Activated naive CD8-positive, alpha-beta T cell (primary cell): ENCODE measurements around the gene SLC4A2.

Experiments used
- H3K27ac Mint-ChIP-seq: one replicate; pipeline ENCODE4 v1.8.0; 2021; ENCODE audit warnings: mixed read lengths
- H3K27me3 Mint-ChIP-seq: one replicate; pipeline ENCODE4 v1.8.0; 2021; ENCODE audit warnings: mixed read lengths
- H3K36me3 Mint-ChIP-seq: one replicate; pipeline ENCODE4 v1.8.0; 2021; ENCODE audit warnings: mixed read lengths
- H3K4me1 Mint-ChIP-seq: one replicate; pipeline ENCODE4 v1.8.0; 2021; ENCODE audit warnings: low read depth, mixed read lengths
- H3K4me3 Mint-ChIP-seq: one replicate; pipeline ENCODE4 v1.8.0; 2021; ENCODE audit warnings: mild to moderate bottlenecking, mixed read lengths
- H3K9me3 Mint-ChIP-seq: one replicate; pipeline ENCODE4 v1.8.0; 2021; ENCODE audit warnings: low read depth, mixed read lengths

Gene SLC4A2

GRCh38 chr7:151110941-151111645 lies 51.7 kb downstream of the SLC4A2 start:
- Mint-ChIP-seq H3K4me1 (peaks cover 6% of the 10 kb centered on the region), H3K27me3 (peaks cover 4% of the 10 kb centered on the region), H3K9me3 (no peaks in the 10 kb centered on the region), H3K36me3 (no peaks in the 10 kb centered on the region), H3K4me3 (no peak overlapping the region), H3K27ac (no peak overlapping the region)

DNA sequence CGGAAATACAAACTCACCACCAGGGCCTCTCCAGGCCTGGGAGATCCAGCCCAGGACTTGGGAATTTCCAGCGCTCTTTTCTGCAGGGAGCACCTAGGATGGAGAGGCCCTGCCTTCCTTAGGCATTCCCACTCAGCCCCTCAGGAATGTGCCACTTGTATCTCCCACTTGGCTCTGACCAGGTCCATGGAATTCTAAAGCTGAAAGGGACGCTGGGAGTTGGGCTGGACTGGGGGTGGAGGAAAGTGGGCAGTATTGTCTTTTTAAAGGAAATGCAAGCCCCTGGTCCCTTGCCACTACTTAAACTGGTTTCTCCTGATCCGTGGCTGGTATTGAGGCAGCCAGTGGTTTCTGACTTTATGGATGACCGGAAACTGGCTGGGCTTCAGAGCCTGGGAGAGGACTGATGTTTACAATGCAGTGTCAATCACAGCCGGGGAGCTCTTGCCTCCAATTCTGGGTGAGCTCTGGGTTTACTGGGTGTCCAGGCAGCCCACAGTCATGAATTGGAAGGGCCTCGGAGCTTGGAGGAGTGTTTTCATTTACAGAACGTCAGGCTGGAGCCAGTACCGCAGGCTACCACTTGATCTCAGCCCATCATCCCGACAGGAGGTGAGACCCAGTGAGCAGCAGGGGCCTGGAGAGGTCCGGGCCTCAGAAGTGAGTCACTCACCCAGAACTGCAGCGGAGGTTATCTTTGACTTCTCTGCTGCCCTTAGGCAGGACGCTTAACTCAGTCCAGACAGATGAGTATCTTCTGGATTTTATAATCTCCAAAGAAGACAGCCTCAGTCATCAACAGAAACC lies 54.2 kb downstream of the SLC4A2 start:
- no peak overlapping the region for H3K27ac Mint-ChIP-seq
- peaks cover 4% of the 10 kb centered on the region for H3K27me3 Mint-ChIP-seq
- H3K9me3 Mint-ChIP-seq, result no peaks in the 10 kb centered on the region
- H3K4me1 Mint-ChIP-seq, result peaks cover 6% of the 10 kb centered on the region
- peak overlapping the region; percentile 53 for H3K4me3 Mint-ChIP-seq
- H3K36me3 Mint-ChIP-seq, result no peaks in the 10 kb centered on the region

DNA sequence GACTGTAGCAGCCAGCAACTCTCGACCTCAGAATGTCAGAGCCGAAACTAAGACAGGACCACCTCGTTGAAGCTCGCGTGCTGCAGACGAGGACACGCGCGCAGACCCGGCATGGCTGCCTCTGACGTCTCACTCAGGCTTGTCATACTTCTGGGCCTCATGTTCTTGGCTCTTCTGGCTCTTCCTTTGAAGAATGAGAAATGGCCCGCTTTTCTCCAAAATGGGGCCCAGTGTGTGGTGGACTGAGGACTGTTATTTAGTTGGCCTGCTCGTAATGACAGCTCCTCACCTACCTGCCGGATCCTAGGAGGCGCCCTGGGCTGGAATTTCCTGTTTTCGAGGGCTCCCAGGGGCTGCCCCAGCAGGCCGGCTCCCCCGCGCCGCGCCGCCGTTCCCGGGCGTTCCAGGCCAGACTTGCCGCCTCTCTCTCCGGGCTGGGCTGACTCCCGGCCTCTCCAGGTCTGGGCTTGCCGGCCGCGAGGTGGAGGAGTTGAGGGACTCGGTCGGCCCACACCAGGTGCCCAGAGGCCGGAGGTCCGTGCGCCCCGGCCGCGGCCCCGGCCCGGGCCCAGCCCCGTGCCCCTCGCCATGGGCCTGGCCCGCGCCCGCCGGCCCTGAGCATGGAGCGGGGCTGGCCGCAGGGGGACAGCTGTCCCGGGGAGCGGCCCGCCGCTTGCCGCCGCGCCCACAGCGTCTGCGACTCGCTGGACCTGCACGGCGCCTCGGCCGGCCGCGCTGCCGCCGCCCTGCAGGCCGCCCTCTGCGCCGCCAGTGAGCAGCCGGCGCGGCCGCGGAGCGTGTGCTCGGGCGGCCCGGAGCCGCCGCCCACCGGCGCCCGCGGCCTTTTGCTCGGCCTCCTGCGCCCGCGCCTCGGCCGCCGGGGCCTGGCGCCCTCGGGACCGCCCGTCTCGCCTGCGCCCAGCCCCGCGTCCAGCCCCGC lies 55.0 kb downstream of the SLC4A2 start:
- no peaks in the 10 kb centered on the region for H3K36me3 Mint-ChIP-seq
- H3K4me1 Mint-ChIP-seq, result peaks cover 10% of the 10 kb centered on the region
- peak overlapping the region; percentile 53 for H3K4me3 Mint-ChIP-seq
- H3K27ac Mint-ChIP-seq, result no peak overlapping the region
- no peaks in the 10 kb centered on the region for H3K9me3 Mint-ChIP-seq
- peaks cover 4% of the 10 kb centered on the region for H3K27me3 Mint-ChIP-seq

DNA sequence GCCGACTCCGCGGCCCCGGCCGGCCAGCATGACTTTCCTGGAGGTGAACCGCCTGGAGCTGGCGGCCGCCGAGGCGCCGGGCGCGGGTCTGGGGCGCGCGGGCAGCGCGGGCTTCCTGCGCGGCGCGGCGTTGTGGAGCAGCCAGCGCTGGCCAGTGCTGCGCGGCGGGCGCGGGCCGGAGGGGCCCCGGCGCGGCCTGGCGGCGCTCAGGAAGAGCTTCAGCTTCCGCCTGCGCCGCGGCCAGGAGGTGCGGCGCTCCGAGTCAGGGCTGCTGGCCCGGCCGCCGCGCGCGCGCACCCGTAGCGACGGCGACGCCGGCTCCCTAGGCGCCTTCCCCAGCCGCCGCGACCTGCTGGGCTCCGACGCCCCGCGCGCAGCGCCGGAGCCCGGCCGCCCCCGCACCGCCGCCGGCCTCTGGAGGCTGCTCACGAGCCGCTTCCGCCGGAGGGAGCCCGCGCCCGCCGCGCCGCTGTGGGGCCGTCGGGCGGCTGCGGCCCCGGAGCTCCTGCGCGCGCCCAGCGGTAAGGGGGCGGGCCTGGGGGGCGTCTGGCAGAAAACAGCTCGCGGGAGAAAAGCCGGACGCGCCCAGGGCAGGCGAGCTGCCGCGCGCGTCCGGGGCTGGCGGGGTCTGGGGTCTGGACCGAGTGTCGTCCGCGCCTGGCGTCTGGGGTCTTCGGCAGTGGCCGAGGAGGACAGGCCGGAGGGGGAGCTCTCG lies 55.9 kb downstream of the SLC4A2 start:
- Mint-ChIP-seq H3K9me3 (no peaks in the 10 kb centered on the region), H3K27me3 (peaks cover 4% of the 10 kb centered on the region), H3K4me1 (peaks cover 10% of the 10 kb centered on the region), H3K27ac (no peak overlapping the region), H3K4me3 (peak overlapping the region; percentile 69), H3K36me3 (no peaks in the 10 kb centered on the region)

DNA sequence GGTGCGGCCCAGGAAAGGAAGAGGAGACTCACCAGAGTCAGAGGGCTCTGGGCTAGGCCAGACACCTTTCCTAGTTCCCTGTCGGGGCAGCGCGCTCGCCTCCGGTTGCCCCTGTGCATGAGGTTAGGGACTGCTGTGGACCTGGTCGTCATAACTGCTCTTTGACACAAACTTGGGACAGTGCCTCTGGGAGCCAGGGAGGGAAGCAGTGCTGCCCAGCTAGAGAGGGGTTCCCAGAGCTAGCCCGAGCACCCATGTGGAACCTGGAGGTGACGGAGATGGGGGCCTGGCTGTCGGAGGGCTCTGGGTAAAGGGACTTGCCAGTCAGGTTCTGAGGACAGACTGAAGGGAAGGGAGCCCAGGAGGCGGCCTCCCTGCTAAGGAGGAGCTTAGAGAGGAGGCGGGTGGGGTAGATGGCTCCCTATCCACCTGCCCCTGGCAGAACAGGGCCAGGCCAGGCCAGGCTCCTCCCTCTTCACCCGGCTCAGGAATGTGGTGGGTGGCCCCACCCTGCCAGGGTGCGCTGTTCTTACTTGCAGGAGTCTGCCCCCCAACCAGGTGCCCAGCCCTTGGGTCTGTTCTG lies 56.5 kb downstream of the SLC4A2 start:
- Mint-ChIP-seq H3K4me1 (peaks cover 8% of the 10 kb centered on the region), H3K27ac (no peak overlapping the region), H3K27me3 (peaks cover 2% of the 10 kb centered on the region), H3K36me3 (no peaks in the 10 kb centered on the region), H3K9me3 (no peaks in the 10 kb centered on the region), H3K4me3 (peak overlapping the region; percentile 69)

DNA sequence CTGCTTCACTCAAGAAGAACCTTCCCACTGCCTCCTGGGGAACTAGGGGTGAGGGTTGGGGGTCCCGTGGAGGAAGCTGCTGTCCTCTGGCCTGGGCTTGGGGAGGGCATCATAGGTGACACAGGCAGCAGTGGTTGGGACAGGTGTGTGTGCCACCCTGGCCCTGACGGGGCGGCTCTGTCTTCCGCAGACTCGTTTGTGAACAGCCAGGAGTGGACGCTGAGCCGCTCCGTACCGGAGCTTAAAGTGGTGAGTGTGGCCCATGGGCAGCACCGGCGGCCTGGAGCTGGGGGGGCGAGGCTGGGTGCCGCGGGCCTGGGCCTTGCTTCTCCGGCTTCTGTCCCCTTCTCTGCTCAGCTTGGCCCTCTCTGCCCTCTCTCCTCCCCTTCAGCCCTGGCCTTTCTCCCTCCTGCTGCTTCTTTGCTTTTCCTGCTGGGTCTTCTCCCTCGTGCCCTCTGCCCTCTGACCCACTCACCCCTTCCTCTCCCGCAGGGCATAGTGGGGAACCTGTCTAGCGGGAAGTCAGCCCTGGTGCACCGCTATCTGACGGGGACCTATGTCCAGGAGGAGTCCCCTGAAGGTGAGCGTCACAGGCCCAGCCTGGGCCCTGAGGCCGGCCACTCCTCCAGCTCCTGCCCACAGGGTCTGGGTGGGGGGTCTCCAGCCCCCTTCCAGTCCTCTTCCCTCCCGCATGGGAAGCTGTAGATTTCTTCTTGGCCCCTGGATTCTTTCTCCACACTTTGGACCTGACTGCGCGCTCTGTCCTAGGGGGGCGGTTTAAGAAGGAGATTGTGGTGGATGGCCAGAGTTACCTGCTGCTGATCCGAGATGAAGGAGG lies 57.4 kb downstream of the SLC4A2 start:
- H3K27me3 Mint-ChIP-seq, result peaks cover 2% of the 10 kb centered on the region
- H3K4me3 Mint-ChIP-seq, result peak overlapping the region; percentile 67
- H3K9me3 Mint-ChIP-seq, result no peaks in the 10 kb centered on the region
- H3K27ac Mint-ChIP-seq, result peak overlapping the region; percentile 54
- H3K36me3 Mint-ChIP-seq, result peaks cover 4% of the 10 kb centered on the region
- peaks cover 6% of the 10 kb centered on the region for H3K4me1 Mint-ChIP-seq

DNA sequence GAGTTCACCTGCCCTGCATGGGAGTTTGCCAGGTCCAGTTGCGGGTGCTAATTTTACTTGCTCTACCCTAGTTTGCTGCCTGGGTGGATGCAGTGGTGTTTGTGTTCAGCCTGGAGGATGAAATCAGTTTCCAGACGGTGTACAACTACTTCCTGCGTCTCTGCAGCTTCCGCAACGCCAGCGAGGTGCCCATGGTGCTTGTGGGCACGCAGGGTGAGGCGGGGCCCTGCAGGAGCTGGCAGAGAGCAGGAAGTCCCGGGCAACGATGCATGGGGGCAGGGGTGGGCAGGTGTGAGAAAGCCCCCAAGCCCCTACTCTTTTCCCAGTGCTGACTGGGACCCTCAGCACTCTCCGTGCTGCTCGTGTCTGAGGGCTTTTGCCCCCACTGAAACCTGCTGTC lies 58.2 kb downstream of the SLC4A2 start:
- peak overlapping the region; percentile 67 for H3K4me3 Mint-ChIP-seq

GRCh38 chr7:151118108-151119054 lies 59.0 kb downstream of the SLC4A2 start:
- Mint-ChIP-seq H3K4me3 (peak overlapping the region; percentile 30), H3K36me3 (peaks cover 4% of the 10 kb centered on the region), H3K27ac (no peak overlapping the region), H3K9me3 (no peaks in the 10 kb centered on the region), H3K4me1 (peaks cover 6% of the 10 kb centered on the region), H3K27me3 (peaks cover 2% of the 10 kb centered on the region)

More for the DNA sequence above, 58.2 kb downstream of the SLC4A2 start:
- Mint-ChIP-seq H3K27ac (peak overlapping the region; percentile 54), H3K9me3 (no peaks in the 10 kb centered on the region), H3K27me3 (peaks cover 2% of the 10 kb centered on the region), H3K4me1 (peaks cover 6% of the 10 kb centered on the region), H3K36me3 (peaks cover 4% of the 10 kb centered on the region)

DNA sequence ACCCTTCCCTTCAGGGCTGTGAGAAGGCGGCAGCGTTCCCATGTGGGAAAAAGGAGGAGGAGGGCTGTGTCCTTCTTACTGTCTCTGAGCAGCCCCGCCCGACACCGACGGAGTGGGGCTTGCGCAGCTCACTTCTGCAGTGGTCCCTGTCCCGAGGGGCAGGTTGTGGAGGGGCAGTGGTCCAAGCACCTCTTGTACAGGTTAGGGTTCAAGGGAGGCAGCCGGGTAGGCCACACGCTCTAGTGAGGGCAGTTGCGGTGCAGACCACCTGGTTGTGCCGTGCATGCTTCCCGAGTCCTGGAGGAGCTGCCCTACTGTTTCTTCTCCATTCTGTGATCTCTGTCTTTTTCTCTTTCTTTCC lies 59.6 kb downstream of the SLC4A2 start:
- no peak overlapping the region for H3K27ac Mint-ChIP-seq
- H3K36me3 Mint-ChIP-seq, result peaks cover 4% of the 10 kb centered on the region
- no peak overlapping the region for H3K4me3 Mint-ChIP-seq
- H3K4me1 Mint-ChIP-seq, result peaks cover 10% of the 10 kb centered on the region
- H3K27me3 Mint-ChIP-seq, result no peaks in the 10 kb centered on the region
- H3K9me3 Mint-ChIP-seq, result no peaks in the 10 kb centered on the region

DNA sequence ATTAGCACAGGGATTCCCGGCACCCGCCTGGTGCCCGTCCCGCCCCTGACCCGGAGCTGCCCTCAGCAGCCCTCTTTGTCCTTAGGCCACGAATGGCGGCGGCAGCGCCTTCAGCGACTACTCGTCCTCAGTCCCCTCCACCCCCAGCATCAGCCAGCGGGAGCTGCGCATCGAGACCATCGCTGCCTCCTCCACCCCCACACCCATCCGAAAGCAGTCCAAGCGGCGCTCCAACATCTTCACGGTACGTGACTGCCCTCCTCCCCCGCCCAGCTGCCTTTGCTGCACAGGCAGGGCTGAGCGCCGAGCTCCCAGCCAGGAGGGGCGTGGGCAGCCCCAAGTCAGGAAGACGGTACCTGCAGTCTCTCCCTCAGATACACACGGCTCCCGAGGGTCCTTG lies 60.5 kb downstream of the SLC4A2 start:
- Mint-ChIP-seq H3K4me3 (no peak overlapping the region), H3K27ac (no peak overlapping the region), H3K9me3 (no peaks in the 10 kb centered on the region), H3K36me3 (peaks cover 4% of the 10 kb centered on the region), H3K27me3 (no peaks in the 10 kb centered on the region), H3K4me1 (peaks cover 10% of the 10 kb centered on the region)

GRCh38 chr7:151120896-151121295 lies 61.5 kb downstream of the SLC4A2 start:
- Mint-ChIP-seq H3K36me3 (peaks cover 4% of the 10 kb centered on the region), H3K27ac (no peak overlapping the region), H3K9me3 (no peaks in the 10 kb centered on the region), H3K4me1 (peaks cover 9% of the 10 kb centered on the region), H3K27me3 (no peaks in the 10 kb centered on the region), H3K4me3 (no peak overlapping the region)

- no peak overlapping the region for H3K27ac Mint-ChIP-seq
- H3K4me3 Mint-ChIP-seq, result no peak overlapping the region
- H3K27me3 Mint-ChIP-seq, result no peaks in the 10 kb centered on the region
- H3K36me3 Mint-ChIP-seq, result peaks cover 4% of the 10 kb centered on the region
- peaks cover 8% of the 10 kb centered on the region for H3K4me1 Mint-ChIP-seq
- H3K9me3 Mint-ChIP-seq, result no peaks in the 10 kb centered on the region
Measured at GRCh38 chr7:151121380-151122170, 62.2 kb downstream of the SLC4A2 start.
